ENCODE results near the gene ZNF169. TPM values are rescaled to one million over a fixed set of nuclear protein-coding genes. Genes with fewer than 3 reads are reported as not detected.
"Not testable (repeated sequence)": the region's sequence is repeated elsewhere in the genome, so short reads cannot be mapped to it uniquely, and the experiment has no call there.

Gene ZNF169
- total RNA-seq, 4 donors from 2014 or later, result 6.0 to 22.8 (median 8.2) TPM

DNA sequence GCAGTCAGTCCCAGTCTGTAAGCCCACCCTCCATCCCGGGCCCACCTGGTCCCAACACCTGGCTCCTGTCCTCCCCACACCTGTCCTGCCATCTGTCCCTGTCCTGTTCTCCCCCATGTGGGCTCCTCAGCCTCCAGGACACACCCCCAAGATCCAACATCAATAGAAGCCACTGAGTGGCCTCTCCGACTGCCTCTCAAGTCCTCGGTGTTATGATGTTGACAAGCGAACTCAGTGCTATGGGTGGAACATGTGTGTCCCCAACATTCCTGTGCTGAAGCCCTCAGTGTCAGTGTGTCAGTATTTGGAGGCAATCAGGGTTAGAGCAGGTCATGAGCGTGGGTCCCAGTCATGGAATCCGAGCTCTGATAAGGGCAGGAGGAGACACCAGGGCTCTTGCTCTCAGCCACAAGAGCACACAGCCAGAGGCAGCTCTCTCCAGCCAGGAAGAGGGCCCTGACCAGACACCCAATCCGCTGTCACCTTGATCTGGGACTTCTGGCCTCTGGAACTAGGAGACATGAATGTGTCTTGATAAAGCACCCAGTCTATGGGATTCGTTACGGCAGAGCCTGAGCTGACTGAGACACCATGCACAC, 63.3 kb downstream of the ZNF169 start:
- DNase-seq (ENCODE audit: low spot score in 2 of 2); H3K4me3 ChIP-seq (ENCODE audit: low read depth, poor library complexity, severe bottlenecking); intact Hi-C loops (cut with DNase I; ENCODE audit: low total_unique reads): not testable (repeated sequence)
- WGBS, 2 donors, result 97 to 100% methylated on average over 3 to 4 of the region's 9 CpGs

DNA sequence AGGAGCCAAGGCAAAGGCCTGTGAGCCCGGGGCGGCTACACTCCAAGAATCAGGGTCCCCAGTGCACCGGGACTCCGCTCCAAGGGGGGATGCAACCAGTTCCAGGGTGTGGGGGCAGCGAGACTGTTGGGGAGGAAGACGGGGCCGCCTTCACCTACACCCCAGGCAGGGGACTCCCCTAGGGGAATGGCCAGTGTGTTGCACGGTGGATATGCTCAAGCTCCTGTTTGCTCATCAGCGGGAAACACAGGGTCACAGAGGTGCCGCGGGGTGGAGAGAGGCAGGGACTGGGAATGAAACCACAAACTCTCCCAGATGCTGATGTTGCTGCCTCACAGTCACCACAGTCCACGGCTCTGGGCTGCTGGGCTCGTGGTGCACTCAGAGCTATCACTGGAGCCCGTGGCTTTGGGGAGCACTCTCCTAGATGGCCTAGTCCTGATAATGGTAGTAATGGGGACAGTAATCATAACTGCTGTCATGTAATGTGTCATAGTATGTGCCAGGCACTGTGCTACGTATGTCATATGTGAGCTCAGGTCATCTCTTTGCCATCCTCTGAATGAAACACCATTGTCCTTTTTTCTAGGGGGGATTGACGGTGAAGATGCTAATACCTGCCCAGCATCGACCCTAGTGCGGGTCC, 64.2 kb downstream of the ZNF169 start:
- H3K4me3 ChIP-seq (ENCODE audit: low read depth, poor library complexity, severe bottlenecking); DNase-seq (ENCODE audit: low spot score in 2 of 2); intact Hi-C loops (cut with DNase I; ENCODE audit: low total_unique reads): not testable (repeated sequence)
- 87 to 92% methylated on average over 9 to 14 of the region's 18 CpGs for WGBS, 2 donors

DNA sequence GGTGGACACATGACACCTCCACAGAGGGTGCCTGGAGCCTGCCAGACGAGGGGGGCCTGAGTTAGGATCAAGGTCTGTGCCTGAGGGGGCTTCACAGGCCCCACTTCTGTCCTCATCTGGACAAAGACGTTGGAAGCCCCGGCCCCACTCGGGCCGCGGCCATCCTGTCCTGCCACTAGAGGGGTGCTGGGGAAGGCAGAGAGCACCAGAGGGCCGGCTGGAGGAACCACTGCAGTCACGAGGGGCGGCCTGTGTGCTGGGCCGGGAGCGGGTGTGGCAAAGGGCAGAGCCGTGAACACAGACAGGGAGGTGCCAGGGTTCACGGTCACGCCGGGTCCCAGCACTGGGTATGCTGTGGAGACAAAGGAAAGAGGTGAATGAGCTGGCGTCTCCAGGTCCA, 66.5 kb downstream of the ZNF169 start:
- 84 to 91% methylated on average over 10 to 15 of the region's 16 CpGs for WGBS, 2 donors

DNA sequence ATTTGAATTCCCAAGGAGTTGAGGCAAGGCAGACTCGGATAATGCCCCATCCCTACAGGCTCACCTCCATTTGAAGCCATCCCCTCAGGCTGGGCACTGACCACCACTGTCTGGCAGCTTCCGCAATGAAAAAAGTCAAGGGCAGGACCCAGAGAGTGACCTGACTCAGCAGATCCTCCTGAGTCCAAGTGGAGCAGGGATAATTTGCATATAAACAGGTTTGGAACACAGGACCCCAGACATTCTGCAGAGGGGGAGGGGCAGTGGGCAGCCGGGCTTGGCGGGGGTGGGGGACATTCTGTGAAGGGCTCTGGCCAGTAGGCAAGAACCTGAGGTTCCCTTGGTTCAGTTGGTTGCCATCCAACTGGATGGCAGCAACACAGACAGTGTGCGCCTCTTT, 69.4 kb downstream of the ZNF169 start, which contains the start of gene NUTM2F:
NUTM2F (minus strand) TSS at position 101 of the 400 bp plus-strand sequence; CDS start at position 80, 21 bp downstream.
- intact Hi-C loops (cut with DNase I; ENCODE audit: low total_unique reads); DNase-seq (ENCODE audit: low spot score in 2 of 2); H3K4me3 ChIP-seq (ENCODE audit: low read depth, poor library complexity, severe bottlenecking): not testable (repeated sequence)
- WGBS, 2 donors, result 74 to 100% methylated on average over 1 to 2 of the region's 5 CpGs

More for the DNA sequence above, 66.5 kb downstream of the ZNF169 start:
- DNase-seq (ENCODE audit: low spot score in 2 of 2); H3K4me3 ChIP-seq (ENCODE audit: low read depth, poor library complexity, severe bottlenecking); intact Hi-C loops (cut with DNase I; ENCODE audit: low total_unique reads): not testable (repeated sequence)

DNA sequence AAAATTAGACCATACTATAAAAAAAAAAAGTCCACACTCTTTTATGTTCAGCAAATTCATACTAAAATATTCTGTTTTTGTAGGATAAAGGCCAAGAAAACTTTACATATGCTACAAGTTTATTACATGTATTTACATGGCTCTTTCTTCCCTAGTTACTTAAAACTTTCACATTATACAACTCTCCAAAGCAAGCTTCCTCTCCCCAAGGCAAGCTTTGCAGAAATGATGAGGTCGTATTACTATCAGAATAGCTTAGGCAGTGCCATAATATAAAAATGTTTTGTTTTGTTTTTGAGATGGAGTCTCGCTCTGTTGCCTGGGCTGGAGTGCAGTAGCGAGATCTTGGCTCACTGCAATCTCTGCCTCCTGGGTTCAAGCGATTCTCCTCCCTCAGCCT, 77.3 kb downstream of the ZNF169 start:
- H3K4me3 ChIP-seq (ENCODE audit: low read depth, poor library complexity, severe bottlenecking); intact Hi-C loops (cut with DNase I; ENCODE audit: low total_unique reads): not testable (repeated sequence)
- 87 to 92% methylated on average over 4 of the region's 4 CpGs for WGBS, 2 donors

DNA sequence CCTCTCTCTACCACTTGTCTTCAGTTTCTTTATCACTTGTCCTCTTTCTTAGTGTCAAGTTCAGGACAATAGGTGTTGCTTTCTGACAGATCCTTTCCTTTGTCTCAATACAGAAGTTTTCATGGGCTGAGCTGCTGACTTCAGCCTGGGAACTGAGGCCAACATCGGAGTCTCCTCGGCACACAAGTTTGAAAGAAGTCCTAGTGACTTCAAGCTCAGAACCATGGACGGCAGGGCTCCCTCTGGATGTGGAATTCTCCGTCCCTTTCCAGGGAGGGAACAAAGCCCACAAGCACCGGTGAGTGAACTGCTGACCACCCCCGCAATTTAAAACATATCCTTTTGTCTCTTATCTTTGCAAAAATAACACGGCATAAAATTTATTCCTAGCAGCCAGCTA, 79.6 kb downstream of the ZNF169 start:
- intact Hi-C loops (cut with DNase I; ENCODE audit: low total_unique reads); H3K4me3 ChIP-seq (ENCODE audit: low read depth, poor library complexity, severe bottlenecking); DNase-seq (ENCODE audit: low spot score in 2 of 2): not testable (repeated sequence)
- 86 to 88% methylated on average over 7 of the region's 7 CpGs for WGBS, 2 donors

More for the DNA sequence above, 77.3 kb downstream of the ZNF169 start:
- DNase-seq (ENCODE audit: low spot score in 2 of 2), result not testable (repeated sequence)

DNA sequence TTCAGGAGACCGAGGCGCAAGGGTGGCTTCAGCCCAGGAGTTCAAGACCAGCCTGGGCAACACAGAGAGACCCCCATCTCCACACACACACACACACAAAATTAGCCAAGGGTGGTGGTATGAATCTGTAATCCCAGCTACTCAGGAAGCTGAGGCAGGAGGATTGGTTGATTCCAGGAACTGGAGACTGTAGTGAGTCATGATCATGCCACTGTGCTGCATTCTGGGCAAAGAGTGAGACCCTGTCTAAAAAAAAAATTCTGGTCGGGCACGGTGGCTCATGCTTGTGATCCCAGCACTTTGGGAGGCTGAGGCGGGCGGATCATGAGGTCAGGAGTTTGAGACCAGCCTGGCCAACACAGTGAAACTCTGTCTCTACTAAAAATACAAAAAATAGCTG, 80.6 kb downstream of the ZNF169 start:
- DNase-seq (ENCODE audit: low spot score in 2 of 2); intact Hi-C loops (cut with DNase I; ENCODE audit: low total_unique reads); H3K4me3 ChIP-seq (ENCODE audit: low read depth, poor library complexity, severe bottlenecking): not testable (repeated sequence)
- whole genome bisulfite sequencing, 2 donors, result 92 to 95% methylated on average over 6 of the region's 6 CpGs

DNA sequence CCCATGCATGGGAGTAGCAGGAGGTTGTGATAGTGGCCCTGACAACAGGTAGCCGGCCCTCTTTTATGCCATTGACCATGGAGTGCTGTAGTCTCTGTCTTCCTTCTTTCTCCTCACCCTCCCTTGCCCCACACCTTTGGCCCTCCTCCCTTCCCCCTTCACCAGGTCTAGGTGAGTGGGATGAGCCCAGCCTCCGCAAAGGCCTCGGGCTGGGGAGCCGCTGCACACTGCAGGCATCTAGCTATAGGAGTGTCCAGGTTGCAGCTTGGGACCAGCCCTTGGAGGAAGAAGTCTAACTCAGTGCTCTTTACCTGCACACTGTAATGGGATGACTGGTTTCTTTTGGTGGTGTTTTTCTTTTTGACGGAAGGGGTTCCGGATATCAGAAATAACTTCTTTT, 81.7 kb downstream of the ZNF169 start:
- H3K4me3 ChIP-seq (ENCODE audit: low read depth, poor library complexity, severe bottlenecking); intact Hi-C loops (cut with DNase I; ENCODE audit: low total_unique reads); DNase-seq (ENCODE audit: low spot score in 2 of 2): not testable (repeated sequence)
- WGBS, 2 donors, result 64 to 100% methylated on average over 2 of the region's 6 CpGs

DNA sequence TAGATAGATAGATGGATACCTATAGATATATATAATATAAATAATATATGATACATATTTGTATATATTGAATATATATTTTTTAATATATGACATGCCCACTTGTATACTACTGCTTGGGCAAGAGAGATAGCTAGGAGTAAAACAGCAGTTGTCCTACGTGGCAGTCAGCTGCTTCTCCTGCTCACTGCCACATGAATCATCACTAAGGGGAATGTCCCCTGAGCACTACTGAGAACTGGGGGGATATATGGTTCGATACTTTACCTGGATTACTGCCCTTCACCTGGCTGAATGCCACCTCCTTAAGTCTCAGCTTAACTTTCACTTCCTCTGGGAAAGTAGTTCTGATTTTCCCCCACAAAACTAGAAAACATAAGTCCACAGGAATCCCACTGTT, 82.6 kb downstream of the ZNF169 start:
- intact Hi-C loops (cut with DNase I; ENCODE audit: low total_unique reads); DNase-seq (ENCODE audit: low spot score in 2 of 2); H3K4me3 ChIP-seq (ENCODE audit: low read depth, poor library complexity, severe bottlenecking): not testable (repeated sequence)
- 62% methylated on average over 2 of the region's 2 CpGs; no CpG with 5 or more reads in 1 of the 2 donors for WGBS, 2 donors

DNA sequence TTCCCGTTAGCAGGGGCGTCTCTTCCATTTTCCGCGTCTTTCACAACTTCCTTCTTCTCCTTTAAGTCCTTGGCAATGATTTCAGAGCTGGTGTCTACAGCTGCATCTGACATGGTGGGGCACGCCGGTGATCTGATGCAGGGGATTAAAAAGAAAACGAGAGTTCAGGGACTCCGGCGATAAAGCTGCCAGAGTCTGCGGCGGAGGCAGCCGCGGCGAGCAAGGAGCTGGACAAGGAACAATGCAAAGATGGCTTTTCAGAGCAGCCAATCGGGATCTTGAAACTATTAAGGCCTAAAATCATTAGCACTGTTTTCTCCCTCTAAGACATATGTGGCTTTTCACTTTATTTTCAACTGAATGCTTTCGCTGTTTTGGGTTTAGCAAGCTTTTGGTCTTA, 88.4 kb downstream of the ZNF169 start:
- intact Hi-C loops (cut with DNase I; ENCODE audit: low total_unique reads), result not testable (repeated sequence)
- 88 to 90% methylated on average over 16 of the region's 16 CpGs for WGBS, 2 donors

DNA sequence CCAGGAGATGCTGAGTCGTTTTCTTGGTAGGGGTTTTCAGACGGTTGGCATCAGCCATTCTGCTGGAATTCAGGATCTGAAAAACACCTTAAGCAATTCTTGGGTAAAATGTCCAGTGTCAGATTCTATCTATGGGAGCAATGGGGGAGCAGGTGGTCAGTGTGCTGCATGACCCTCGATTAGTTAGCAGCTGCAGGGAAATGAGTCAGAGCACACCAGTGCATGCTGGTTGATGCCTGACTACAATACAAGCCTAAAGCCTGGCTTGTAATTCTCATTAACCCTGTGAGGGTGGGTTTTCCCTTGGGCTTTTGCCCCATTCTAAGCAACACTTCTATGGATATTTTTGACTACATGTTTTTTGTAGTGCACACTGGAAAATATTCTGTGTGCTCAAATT, 89.7 kb downstream of the ZNF169 start:
- DNase-seq (ENCODE audit: low spot score in 2 of 2); intact Hi-C loops (cut with DNase I; ENCODE audit: low total_unique reads): not testable (repeated sequence)
- WGBS, 2 donors, result no CpG with 5 or more reads among the region's 3 CpGs

More for the DNA sequence above, 88.4 kb downstream of the ZNF169 start:
- not testable (repeated sequence) for H3K4me3 ChIP-seq (ENCODE audit: low read depth, poor library complexity, severe bottlenecking); DNase-seq (ENCODE audit: low spot score in 2 of 2)

More for the DNA sequence above, 89.7 kb downstream of the ZNF169 start:
- H3K4me3 ChIP-seq (ENCODE audit: low read depth, poor library complexity, severe bottlenecking), result not testable (repeated sequence)

Other genes starting within 250 kb of the ZNF169 start
- gene PTPDC1, start 174.8 kb upstream of the ZNF169 start, total RNA-seq, result 1 to 10 TPM; 5.9 to 9.1 (median 7.6) TPM
- gene NUTM2F, start 69.3 kb downstream of the ZNF169 start, total RNA-seq, result not detected